ENCODE results near the gene HTR1D.

Gene HTR1D

GRCh38 chr1:23184212-23184934 lies 32.9 kb downstream of the HTR1D start:
- DNase-seq (ENCODE audit: low read depth, low spot score) = no peak

- no peak for DNase-seq (ENCODE audit: low read depth, low spot score)
Measured at GRCh38 chr1:23179862-23180261, 37.4 kb downstream of the HTR1D start.

- DNase-seq (ENCODE audit: low read depth, low spot score) = no peak
Measured at GRCh38 chr1:23178950-23179349, 38.4 kb downstream of the HTR1D start.

GRCh38 chr1:23178414-23178813 lies 38.9 kb downstream of the HTR1D start:
- no peak for DNase-seq (ENCODE audit: low read depth, low spot score)

- DNase-seq (ENCODE audit: low read depth, low spot score) = no peak
Measured at GRCh38 chr1:23177438-23178380, 39.6 kb downstream of the HTR1D start.

- DNase-seq (ENCODE audit: low read depth, low spot score) = no peak
Measured at GRCh38 chr1:23177031-23177430, 40.3 kb downstream of the HTR1D start.

GRCh38 chr1:23174426-23175110 lies 42.7 kb downstream of the HTR1D start:
- DNase-seq (ENCODE audit: low read depth, low spot score) = no peak

- no peak for DNase-seq (ENCODE audit: low read depth, low spot score)
Measured at GRCh38 chr1:23171181-23171755, 46.0 kb downstream of the HTR1D start.

- no peak for DNase-seq (ENCODE audit: low read depth, low spot score)
Measured at GRCh38 chr1:23169727-23170335, 47.5 kb downstream of the HTR1D start.

GRCh38 chr1:23169195-23169575 lies 48.1 kb downstream of the HTR1D start:
- no peak for DNase-seq (ENCODE audit: low read depth, low spot score)

- peak; percentile 74 for DNase-seq (ENCODE audit: low read depth, low spot score)
Measured at GRCh38 chr1:23168445-23169194, 48.7 kb downstream of the HTR1D start, which contains the start of gene LUZP1. Gene LUZP1 (minus strand): TSS chr1:23168856.

GRCh38 chr1:23168079-23168444 lies 49.2 kb downstream of the HTR1D start:
- no peak for DNase-seq (ENCODE audit: low read depth, low spot score)

GRCh38 chr1:23167353-23168078 lies 49.8 kb downstream of the HTR1D start:
- DNase-seq (ENCODE audit: low read depth, low spot score) = no peak

GRCh38 chr1:23166854-23167253 lies 50.4 kb downstream of the HTR1D start:
- DNase-seq (ENCODE audit: low read depth, low spot score) = no peak

GRCh38 chr1:23163395-23163794 lies 53.9 kb downstream of the HTR1D start:
- no peak for DNase-seq (ENCODE audit: low read depth, low spot score)

- DNase-seq (ENCODE audit: low read depth, low spot score) = no peak
Measured at GRCh38 chr1:23159963-23160877, 57.1 kb downstream of the HTR1D start.

GRCh38 chr1:23156940-23157339 lies 60.4 kb downstream of the HTR1D start:
- DNase-seq (ENCODE audit: low read depth, low spot score) = no peak

GRCh38 chr1:23152966-23153684 lies 64.2 kb downstream of the HTR1D start:
- no peak for DNase-seq (ENCODE audit: low read depth, low spot score)

Data from smooth muscle cell of the brain vasculature (primary cell).